GM19395 (cell line): Measurements from ENCODE around the gene JPT2.
"Not testable (repeated sequence)": the region's sequence is repeated elsewhere in the genome, so short reads cannot be mapped to it uniquely, and the experiment has no call there.

ENCODE experiments used
- ATAC-seq: cut with Tn5 transposase; IDR thresholded peaks from one replicate; pipeline ENCODE4 v1.9.1; 2021; ENCODE audit warnings: mild to moderate bottlenecking, moderate library complexity; ENCODE audit not compliant: unreplicated experiment

The JPT2 gene

DNA sequence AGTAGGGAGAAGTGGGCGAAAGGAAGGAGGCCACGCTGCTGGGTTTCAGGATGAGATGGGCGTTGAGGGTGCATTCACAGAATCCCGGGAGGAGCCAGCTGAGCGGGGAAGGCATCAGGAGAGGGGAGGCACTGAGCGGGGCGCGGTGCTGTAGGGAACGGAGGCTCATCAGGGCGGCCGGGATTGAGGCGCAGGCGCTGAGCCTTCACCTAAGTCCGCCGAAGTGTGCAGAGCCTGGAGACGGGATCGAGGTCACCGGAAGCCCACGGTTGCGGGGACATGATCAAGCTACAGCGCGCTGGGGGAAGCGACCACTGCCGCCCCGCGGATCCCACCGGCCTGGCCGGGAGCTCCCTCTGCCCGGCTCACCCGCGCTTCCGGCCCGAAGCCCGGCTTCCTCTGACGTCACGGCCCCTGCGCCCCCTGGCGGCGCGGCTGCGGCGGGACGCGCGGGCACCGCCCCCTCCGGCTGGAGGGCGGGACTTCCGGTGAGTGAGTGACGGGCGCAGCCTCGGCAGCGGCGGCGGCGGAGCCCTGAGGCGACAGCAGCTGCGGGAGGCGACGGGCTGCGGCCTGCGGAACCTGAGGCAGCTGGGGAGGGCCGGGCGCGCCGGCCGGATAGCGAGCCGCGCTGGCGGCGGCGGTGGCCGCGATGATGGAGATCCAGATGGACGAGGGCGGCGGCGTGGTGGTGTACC, 27.8 kb downstream of the JPT2 start, which contains the start of gene MAPK8IP3:
MAPK8IP3 (plus strand) TSS at position 508 of the 698 bp plus-strand sequence; CDS start at position 653, 145 bp downstream.
- peak; percentile 70 for ATAC-seq

DNA sequence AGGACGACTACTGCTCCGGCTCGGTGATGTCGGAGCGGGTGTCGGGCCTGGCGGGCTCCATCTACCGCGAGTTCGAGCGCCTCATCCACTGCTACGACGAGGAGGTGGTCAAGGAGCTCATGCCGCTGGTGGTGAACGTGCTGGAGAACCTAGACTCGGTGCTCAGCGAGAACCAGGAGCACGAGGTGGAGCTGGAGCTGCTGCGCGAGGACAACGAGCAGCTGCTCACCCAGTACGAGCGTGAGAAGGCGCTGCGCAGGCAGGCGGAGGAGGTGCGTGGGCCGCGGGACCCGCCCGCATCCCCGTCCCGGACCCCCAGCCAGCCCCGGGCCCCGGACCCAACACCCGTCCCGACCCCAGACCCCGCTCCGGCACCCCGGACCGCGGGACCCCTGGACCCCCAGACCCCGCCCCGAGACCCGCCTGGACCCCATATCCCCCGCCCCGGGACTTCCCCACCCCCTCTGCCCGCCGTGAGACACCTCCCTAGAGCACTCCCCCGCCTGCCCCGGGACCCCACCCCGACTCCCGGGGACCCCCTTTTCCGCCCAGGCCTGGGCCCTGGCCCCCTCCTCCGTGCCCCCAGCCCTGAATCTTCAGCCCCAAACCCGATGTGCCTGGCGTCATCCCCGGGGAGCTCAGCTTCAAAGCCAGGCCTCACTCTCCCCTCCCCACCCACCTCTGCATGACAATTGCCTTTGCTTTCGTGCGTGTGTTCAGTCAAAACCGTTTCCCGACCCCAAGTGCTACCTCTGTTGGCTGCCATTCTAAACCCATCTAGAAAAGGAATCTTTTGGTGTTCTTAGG, 28.5 kb downstream of the JPT2 start:
- ATAC-seq, result peak; percentile 35

DNA sequence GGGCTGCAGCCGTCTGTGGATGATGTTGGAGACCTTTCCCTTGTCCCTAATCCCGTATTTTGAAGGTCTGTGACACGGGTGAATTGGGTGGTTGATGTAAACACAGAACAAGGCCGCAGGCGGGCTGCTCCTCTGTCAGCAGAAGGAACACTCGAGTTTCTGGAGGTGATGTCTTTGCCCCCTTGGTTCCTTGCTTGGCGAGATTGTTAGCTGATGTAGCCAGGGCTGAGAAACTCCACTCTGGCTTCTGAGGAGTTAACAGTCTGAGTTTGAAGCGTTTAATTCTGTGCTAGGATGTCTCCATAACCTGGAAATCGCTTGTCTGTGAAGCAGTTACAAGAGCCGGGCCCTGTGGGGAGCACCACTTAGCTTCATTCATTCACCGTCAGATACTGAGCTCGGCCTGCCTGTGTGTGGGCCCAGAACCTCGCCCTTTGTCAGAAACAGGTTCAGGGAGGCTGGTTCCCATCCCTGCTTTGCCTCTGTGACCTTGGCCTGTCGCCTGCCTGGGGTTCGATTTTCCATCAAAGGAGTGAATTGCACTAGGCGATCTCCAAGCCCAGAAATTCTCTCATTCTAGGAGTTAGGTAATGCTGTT, 29.2 kb downstream of the JPT2 start:
- ATAC-seq, result no peak

DNA sequence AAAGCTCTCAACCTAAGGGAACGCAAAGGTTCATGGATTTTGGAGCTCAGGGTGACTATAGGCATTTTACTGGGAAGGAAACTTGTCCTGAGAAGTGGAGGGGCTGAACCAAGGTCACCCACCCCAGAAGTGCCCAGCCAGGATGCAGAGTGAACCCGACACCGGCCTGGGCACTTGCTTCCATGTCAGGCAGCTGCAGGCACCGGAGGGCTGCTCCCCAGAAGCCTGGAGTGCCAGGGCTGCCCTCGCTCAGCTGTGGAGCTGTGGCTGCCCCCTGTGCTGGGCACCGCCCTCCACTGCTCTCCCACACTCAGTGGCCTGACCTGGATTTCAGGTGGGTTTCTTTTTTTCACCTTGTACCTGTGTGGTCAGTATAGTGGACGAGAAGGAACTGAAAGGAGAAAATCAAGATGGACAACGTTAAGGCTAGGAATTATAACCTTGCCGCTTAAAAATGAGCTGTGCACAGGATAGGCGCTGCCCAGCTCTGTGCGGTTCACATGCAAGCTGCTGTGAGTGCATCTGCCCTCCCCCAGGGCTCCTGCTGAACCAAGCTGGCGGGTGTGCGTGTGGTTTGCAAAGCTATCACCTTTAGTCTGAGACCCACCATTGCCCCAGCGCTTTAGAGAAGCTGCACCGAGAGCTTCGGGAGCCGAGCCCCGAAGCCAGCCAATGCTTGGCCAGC, 30.1 kb downstream of the JPT2 start:
- ATAC-seq, result no peak

DNA sequence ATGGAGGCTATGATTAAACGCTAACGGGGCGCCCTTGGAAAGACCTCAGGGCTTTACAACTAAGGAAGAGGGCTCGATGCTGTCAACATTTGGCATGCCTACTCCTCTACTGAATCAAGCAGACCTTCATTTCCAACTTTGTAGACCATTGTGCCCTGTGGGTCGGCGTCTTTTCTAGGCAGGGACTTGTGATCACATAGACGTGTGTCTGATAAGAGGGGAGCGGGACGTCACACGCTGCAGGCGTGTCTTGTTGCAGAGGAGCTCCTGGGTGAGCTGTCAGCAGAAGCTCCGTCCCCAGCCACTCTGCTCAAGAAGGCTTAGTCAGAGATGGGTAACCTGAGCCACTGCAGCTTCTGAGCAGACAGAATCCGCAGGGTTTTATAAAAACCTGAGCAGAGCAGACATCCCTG, 30.7 kb downstream of the JPT2 start:
- ATAC-seq, result no peak

DNA sequence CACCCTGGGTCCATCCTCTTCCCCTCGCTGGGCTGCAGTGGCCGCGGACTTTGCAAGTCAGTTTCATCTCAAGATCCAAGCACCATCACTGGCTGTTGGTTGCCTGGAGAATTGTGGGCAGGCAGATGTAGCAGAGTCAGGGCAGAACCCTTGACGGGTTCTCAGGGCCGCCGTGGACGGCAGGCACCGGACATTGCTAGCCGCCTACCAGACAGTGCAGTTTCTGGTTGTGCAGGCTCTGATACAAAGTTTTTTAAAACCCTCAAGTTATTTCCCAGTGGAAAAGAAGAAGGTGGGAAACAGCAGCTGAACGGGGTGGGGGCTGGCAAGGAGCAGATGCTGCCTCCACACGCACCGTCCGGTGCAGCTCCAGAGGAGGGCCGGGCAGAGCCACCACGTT, 31.3 kb downstream of the JPT2 start:
- no peak for ATAC-seq

DNA sequence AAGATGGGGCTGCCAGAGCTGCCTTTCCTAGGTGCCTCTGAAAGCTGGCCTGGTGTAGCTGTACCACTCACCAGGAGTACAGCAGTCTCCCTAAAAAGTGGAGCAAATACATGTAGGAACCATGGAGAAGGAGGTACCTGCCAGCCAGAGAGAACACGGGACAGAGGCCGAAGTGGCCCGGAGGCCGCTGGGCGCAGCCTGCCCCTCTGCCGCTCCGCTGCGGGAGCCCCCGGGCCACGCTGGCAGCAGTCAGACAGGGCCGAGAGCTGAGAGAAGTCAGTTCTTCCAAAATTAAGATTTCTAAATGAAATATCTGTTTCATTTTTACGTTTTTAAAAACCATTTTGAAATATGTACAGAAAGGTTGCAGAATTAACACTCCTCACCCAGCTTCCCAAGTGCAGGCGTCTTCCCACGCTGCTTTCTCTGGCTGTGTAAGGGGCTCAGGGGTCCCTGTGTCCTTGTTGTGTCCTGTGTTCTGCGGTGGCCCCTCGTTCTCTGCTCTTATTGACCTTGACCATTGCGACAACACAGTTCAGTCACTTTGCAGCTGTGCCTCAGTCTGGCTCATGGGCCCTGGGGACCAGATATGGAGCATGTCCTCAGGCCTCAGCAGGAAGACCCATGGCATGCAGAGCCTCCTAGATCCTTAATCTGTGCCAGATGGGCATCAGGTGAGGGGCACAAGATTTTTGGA, 32.9 kb downstream of the JPT2 start:
- ATAC-seq, result no peak

DNA sequence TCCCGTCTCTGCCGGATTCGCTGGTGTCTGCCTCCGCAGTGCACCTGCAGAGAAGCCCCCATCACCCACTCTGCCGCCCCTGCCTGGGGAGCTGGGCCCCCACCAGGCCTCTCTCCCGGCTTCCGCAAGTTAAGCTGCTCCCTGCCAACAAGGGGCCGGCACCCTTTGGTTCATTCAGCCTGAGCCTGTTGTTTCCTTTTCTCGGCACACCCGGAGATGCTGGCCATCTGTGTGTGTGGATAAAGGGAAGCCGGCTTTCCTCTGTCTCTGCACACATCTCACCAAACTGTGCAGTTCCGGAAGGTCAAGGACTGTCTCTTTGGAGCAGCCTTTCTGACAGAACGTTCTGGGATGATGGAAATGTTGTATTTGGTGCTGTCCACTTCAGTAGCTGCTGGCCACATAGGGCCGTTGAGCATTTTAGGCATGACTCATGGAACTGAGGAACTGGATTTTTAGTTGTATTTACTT, 34.7 kb downstream of the JPT2 start:
- no peak for ATAC-seq

DNA sequence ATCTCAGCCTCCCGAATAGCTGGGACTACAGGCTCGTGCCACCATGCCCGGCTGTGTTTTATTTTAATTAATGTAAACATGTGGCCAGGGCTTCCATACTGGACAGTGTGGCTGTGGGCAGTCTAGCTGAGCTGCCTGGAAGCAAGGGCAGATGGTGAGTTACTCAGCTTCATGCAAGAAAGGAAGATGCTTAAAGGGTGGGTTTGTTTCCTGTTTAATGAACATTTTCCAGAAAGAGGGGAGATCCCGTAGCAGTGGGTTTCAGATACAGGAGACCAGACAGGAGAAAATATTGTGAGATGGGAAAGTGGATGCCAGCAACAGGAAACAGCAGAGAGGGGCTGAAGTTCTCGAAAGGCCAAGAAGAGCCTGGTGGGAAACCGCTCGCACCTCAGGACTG, 35.3 kb downstream of the JPT2 start:
- no peak for ATAC-seq

DNA sequence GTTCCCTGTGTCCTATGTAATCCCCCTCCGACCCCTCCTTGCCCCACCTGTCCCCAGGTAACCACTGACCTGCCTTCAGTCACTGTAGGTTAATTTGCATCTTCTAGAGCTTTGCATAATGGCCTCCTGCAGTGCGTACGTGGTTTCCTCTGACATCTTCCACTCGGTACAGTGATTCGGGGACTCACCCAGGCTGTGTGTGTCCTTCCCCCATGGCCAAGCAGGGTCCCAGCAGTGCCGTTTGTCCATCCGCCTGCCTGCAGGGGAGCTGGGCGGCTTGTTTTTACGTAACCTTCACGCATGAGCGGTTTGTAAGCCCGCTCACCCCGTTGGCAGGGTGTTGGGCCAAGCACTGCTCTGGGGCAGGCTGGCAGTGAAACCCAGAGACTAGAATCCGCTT, 35.9 kb downstream of the JPT2 start:
- no peak for ATAC-seq

DNA sequence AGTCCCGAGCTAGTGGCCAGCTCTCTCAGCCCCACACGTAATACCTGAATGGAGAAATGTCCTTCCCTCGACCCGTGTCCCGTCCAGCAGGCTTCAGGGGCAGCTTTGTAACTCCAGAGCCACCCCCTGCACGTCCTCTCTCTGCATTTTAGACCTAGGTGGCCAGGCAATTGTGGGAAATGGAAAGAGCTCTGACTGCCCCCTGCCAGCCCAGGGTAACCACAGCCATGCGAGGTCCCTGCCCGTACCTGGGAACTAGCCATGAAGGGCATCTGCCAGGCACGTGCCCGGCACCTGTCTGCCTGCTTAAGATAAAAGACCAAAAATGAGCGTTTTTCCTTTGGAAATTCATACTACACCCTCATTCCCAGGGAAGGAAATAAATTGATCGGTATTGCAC, 37.1 kb downstream of the JPT2 start:
- ATAC-seq, result no peak

DNA sequence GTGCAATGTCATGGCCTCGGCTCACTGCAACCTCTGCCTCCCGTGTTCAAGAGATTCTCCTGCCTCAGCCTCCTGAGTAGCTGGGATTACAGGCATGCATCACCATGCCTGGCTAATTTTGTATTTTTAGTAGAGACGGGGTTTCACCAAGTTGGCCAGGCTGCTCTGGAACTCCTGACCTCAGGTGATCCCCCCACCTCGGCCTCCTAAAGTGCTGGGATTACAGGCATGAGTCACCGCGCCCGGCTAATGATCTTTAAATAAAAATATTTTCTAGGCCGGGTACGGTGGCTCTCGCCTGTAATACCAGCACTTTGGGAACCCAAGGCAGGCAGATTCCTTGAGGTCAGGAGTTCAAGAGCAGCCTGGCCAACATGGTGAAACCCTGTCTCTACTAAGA, 40.2 kb downstream of the JPT2 start:
- ATAC-seq, result not testable (repeated sequence)

DNA sequence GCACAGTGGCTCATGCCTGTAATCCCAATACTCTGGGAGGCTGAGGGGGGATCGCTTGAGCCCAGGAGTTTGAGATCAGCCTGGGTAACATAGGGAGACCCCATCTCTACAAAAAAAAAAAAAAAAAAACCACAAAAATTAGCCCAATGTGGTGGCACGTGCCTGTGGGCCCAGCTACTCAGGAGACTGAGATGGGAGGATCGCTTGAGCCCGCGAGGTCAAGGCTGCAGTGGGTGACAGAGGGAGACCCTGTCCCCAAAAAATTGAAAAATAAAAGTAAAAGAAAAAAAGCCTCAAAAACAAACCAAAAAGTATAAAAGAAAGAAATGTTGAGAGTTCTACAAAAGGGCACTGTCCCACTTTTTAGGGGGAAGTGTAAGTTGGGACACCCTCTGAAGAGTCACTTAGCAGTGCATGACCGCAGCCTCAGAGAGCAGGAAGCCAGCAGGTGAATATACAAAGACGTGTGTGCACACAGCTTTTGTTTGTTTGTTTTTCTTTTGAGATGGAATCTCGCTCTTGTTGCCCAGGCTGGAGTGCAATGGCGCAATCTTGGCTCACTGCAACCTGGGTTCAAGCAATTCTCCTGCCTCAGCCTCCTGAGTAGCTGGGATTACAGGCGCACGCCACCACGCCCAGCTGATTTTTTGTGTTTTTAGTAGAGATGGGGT, 41.6 kb downstream of the JPT2 start:
- not testable (repeated sequence) for ATAC-seq

DNA sequence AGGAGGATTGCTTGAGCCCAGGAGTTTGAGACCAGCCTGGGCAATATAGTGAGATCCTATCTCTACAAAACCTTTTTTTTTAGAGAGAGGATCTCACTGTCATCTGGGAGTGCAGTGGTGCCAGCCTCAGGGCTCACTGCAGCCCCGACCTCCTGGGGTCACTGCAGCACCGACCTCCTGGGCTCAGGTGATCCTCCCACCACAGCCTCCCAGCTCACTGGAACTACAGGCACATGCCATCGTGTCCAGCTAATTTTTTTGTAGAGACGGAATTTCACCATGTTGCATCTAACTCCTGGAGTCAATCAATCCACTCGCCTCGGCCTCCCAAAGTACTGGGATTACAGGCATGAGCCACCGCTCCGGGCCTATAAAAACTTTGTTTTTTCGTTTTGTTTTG, 43.3 kb downstream of the JPT2 start:
- no peak for ATAC-seq

DNA sequence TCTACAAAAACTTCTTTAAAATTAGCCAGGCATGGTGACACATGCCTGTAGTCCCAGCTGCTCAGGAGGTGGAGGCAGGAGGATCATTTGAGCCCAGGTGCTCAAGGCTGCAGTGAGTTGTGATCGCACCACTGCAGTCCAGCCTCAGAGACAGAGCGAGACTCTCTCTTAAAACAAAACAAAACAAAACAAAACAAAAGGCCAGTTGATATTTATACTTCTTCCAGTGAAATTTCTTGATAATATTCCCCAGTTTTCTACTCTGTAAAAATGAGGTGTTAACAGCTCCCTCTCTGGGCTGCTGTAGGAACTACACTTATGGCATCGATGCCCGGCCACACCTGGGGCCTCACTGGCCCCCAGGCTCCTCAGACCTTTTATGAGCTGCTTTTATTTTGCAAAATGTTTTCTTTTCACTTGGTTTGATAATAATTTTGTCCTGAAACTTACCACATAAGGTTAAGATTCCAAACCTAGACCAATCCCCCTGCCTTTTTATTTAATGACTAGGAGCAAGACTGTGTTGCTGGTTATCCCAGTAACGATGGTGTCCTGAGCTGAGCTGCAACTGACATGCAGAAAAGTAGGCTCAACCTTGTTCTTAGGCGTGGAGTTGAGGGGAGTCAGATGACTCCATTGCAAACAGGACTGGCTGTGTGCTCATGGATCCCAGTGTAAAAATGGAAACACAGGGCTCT, 45.5 kb downstream of the JPT2 start:
- no peak for ATAC-seq

DNA sequence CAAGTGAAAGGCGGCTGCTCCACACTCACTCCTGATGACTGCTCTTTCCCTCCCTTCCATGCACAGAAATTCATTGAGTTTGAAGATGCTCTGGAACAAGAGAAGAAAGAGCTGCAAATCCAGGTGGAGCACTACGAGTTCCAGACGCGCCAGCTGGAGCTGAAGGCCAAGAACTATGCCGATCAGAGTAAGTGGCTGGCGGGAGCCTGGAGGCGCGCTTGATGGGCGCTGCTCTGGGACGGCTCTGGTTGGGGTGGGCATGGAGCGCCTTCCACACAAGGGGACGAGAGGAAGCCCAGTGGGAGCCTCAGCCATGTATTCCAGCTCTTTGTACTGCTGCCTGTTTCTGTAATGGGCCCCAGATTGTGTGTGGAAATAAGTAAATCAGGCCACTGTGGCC, 46.4 kb downstream of the JPT2 start:
- ATAC-seq, result no peak

DNA sequence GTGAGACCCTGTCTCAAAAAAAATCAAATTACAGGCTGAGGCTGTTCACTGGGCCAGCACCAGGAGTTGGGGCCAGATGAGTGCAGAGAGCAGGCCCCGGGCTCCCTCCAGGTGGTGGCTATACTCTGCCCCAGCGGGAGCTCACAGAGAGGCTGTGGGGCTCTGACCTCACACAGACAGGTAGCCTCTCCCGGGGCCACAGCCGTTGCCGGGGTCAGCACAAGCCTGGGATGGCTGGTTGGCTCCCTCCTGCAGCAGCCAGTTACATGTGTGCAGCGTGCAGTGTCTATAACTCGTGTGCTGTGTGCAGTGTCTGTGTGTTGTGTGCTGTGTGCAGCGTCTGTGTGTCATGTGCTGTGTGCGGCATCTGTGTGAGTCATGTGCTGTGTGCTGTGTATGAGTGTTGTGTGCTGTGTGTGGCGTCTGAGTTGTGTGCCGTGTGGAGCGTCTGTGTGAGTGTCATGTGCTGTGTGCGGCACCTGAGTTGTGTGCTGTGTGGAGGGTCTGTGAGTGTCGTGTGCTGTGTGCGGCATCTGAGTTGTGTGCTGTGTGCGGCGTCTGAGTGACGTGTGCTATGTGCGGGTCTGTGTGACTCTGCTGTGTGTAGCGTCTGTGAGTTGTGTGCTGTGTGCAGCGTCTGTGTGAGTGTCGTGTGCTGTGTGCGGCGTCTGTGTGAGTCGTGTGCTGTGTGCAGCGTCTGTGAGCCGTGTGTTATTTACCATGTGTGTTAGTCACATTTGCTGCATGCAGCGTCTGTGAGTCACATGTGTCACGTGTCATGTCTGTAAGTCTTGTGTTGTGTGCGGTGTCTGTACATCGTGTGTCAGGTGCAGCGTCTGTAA, 48.8 kb downstream of the JPT2 start:
- no peak for ATAC-seq
